Liver (tissue), 3 donors: ENCODE data around the gene GLOD4.

ENCODE experiments used
- FOXA1 ChIP-seq: IDR thresholded peaks from 2 replicates; pipeline ENCODE4 v1.6.1; 2016; ENCODE audit warnings: antibody characterized with exemption
- GABPA ChIP-seq, 2 donors: IDR thresholded peaks in 1 of 2; conservative IDR thresholded peaks in 1 of 2; 2 replicates each; pipeline ENCODE4 v1.6.1; 2016; ENCODE audit warnings: antibody characterized with exemption in 2 of 2, mild to moderate bottlenecking in 1 of 2, moderate library complexity in 1 of 2
- HNF4A ChIP-seq, 2 donors: conservative IDR thresholded peaks; 2 replicates each; pipeline ENCODE4 v1.6.1; 2016; ENCODE audit warnings: antibody characterized with exemption in 2 of 2, mild to moderate bottlenecking in 2 of 2
- RAD21 ChIP-seq, 2 donors: IDR thresholded peaks; 2 replicates each; pipeline ENCODE4 v1.6.1; 2016; ENCODE audit warnings: antibody characterized with exemption in 2 of 2, mild to moderate bottlenecking in 2 of 2
- SP1 ChIP-seq: IDR thresholded peaks from 2 replicates; pipeline ENCODE4 v1.6.1; 2018; ENCODE audit warnings: antibody characterized with exemption, mild to moderate bottlenecking
- TAF1 ChIP-seq: conservative IDR thresholded peaks from 2 replicates; pipeline ENCODE4 v1.6.1; 2016; ENCODE audit warnings: antibody characterized with exemption, mild to moderate bottlenecking
- TF ChIP-seq, protein P1 (sequence below): fragments of 150-350 bp; IDR thresholded peaks from 2 replicates; pipeline ENCODE4 v1.5.1; 2017; ENCODE audit warnings: improper control_type of control experiment, low read depth, low read length; ENCODE audit not compliant: missing input control
- TF ChIP-seq, protein P2 (sequence below): IDR thresholded peaks from 2 replicates; pipeline ENCODE4 v1.6.1; 2016; ENCODE audit warnings: antibody characterized with exemption
- TF ChIP-seq, protein P3 (sequence below): IDR thresholded peaks from 2 replicates; pipeline ENCODE4 v1.6.1; 2016; ENCODE audit warnings: antibody characterized with exemption, mild to moderate bottlenecking
- donor health status: healthy.
- donor health status: healthy.

DNA sequence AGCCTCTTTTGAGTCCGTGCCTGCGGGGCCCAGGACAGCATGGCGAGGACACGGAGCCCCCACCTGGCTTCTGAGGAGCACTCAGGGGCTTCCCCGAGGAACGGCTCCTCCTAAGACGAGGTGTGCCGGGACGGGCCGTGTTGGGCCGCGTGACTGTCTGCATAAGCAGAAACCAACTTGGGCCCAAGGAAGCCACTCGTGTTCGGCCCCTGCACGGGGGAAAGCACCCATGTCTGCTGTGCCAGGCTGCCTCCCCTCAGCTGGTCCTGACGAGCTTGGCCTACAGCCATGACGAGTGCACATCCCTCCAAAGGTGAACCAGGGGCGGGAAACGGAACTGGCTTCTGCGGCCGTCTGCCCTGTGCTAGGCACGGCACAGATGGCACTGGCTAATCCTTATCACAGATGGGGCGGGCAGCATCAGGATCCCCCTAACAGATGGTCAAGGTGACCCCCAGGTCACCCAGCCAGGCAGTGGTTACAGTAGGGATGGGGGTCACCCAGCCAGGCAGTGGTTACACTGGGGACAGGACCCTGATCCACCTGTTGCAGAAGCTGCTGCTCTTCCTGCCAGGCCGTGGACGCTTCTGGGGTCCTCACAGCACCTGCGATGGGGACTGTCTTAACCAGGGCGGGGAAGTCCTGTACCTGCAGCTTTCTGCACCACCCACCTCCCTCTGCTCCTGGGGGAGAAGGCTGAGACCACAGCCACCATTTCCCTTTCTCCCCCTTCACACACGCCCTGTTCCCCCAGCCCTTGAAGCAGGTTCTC, 25.6 kb upstream of the GLOD4 start:
- TF ChIP-seq, protein P1, sequence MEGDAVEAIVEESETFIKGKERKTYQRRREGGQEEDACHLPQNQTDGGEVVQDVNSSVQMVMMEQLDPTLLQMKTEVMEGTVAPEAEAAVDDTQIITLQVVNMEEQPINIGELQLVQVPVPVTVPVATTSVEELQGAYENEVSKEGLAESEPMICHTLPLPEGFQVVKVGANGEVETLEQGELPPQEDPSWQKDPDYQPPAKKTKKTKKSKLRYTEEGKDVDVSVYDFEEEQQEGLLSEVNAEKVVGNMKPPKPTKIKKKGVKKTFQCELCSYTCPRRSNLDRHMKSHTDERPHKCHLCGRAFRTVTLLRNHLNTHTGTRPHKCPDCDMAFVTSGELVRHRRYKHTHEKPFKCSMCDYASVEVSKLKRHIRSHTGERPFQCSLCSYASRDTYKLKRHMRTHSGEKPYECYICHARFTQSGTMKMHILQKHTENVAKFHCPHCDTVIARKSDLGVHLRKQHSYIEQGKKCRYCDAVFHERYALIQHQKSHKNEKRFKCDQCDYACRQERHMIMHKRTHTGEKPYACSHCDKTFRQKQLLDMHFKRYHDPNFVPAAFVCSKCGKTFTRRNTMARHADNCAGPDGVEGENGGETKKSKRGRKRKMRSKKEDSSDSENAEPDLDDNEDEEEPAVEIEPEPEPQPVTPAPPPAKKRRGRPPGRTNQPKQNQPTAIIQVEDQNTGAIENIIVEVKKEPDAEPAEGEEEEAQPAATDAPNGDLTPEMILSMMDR: no peak
- TF ChIP-seq SP1 (no peak), HNF4A (conservative IDR thresholded peaks at IDR 0.05) (no peak), FOXA1 (no peak), TAF1 (no peak), RAD21 (IDR thresholded peaks at IDR 0.05) (no peak), GABPA (IDR thresholded peaks at IDR 0.05 in 1 of 2, conservative IDR thresholded peaks at IDR 0.05 in 1 of 2) (no peak)
- TF ChIP-seq, protein P2, sequence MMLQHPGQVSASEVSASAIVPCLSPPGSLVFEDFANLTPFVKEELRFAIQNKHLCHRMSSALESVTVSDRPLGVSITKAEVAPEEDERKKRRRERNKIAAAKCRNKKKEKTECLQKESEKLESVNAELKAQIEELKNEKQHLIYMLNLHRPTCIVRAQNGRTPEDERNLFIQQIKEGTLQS: no peak
- TF ChIP-seq, protein P3, sequence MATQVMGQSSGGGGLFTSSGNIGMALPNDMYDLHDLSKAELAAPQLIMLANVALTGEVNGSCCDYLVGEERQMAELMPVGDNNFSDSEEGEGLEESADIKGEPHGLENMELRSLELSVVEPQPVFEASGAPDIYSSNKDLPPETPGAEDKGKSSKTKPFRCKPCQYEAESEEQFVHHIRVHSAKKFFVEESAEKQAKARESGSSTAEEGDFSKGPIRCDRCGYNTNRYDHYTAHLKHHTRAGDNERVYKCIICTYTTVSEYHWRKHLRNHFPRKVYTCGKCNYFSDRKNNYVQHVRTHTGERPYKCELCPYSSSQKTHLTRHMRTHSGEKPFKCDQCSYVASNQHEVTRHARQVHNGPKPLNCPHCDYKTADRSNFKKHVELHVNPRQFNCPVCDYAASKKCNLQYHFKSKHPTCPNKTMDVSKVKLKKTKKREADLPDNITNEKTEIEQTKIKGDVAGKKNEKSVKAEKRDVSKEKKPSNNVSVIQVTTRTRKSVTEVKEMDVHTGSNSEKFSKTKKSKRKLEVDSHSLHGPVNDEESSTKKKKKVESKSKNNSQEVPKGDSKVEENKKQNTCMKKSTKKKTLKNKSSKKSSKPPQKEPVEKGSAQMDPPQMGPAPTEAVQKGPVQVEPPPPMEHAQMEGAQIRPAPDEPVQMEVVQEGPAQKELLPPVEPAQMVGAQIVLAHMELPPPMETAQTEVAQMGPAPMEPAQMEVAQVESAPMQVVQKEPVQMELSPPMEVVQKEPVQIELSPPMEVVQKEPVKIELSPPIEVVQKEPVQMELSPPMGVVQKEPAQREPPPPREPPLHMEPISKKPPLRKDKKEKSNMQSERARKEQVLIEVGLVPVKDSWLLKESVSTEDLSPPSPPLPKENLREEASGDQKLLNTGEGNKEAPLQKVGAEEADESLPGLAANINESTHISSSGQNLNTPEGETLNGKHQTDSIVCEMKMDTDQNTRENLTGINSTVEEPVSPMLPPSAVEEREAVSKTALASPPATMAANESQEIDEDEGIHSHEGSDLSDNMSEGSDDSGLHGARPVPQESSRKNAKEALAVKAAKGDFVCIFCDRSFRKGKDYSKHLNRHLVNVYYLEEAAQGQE: no peak
